Islet of Langerhans (tissue), 1 donor: ENCODE results near the gene SPEM1.
"Not testable (repeated sequence)": the region's sequence is repeated elsewhere in the genome, so short reads cannot be mapped to it uniquely, and the experiment has no call there.

Experiments
- FAIRE-seq: peaks from one replicate; lab custom pipeline; 2011; peaks lifted over from hg19 to GRCh38; lab: Jason Lieb, UNC

Gene SPEM1

GRCh38 chr17:7441266-7441665 lies 21.1 kb downstream of the SPEM1 start:
- FAIRE-seq, result no peak

GRCh38 chr17:7442142-7442541 lies 22.0 kb downstream of the SPEM1 start:
- no peak for FAIRE-seq

GRCh38 chr17:7443499-7444485 lies 23.7 kb downstream of the SPEM1 start:
- FAIRE-seq, result no peak

- FAIRE-seq, result no peak
These were observed 24.8 kb downstream of the SPEM1 start, which contains the start of gene CHRNB1 for GRCh38 chr17:7444682-7445618. TSS of gene CHRNB1 (plus strand) at chr17:7445061. CDS start at chr17:7445128, 67 bp downstream.

- FAIRE-seq, result no peak
These were observed 25.5 kb downstream of the SPEM1 start for GRCh38 chr17:7445619-7445968.

- no peak for FAIRE-seq
These were observed 28.3 kb downstream of the SPEM1 start for GRCh38 chr17:7448461-7448860.

GRCh38 chr17:7459961-7460545 lies 39.9 kb downstream of the SPEM1 start:
- FAIRE-seq, result no peak

GRCh38 chr17:7460850-7461660 lies 40.9 kb downstream of the SPEM1 start:
- no peak for FAIRE-seq

GRCh38 chr17:7462474-7463371 lies 42.6 kb downstream of the SPEM1 start:
- FAIRE-seq, result no peak

- no peak for FAIRE-seq
These were observed 43.3 kb downstream of the SPEM1 start for GRCh38 chr17:7463372-7463846.

GRCh38 chr17:7464081-7464480 lies 44.0 kb downstream of the SPEM1 start:
- no peak for FAIRE-seq

- no peak for FAIRE-seq
These were observed 45.6 kb downstream of the SPEM1 start for GRCh38 chr17:7465597-7466275.

- no peak for FAIRE-seq
These were observed 46.2 kb downstream of the SPEM1 start for GRCh38 chr17:7466318-7466638.

- FAIRE-seq, result no peak
These were observed 46.7 kb downstream of the SPEM1 start for GRCh38 chr17:7466639-7467341.

- FAIRE-seq, result no peak
These were observed 47.4 kb downstream of the SPEM1 start for GRCh38 chr17:7467498-7467897.

- no peak for FAIRE-seq
These were observed 48.2 kb downstream of the SPEM1 start for GRCh38 chr17:7468290-7468689.

GRCh38 chr17:7468804-7469389 lies 48.8 kb downstream of the SPEM1 start:
- no peak for FAIRE-seq

GRCh38 chr17:7469843-7470242 lies 49.7 kb downstream of the SPEM1 start:
- FAIRE-seq, result not testable (repeated sequence)

- FAIRE-seq, result not testable (repeated sequence)
These were observed 50.4 kb downstream of the SPEM1 start for GRCh38 chr17:7470457-7470973.
